KMS-11 (cell line): ENCODE data around the gene LYRM9.
"Not testable (repeated sequence)": the region's sequence is repeated elsewhere in the genome, so short reads cannot be mapped to it uniquely, and the experiment has no call there.

Source experiments
- H2AFZ ChIP-seq: fragments of 200-600 bp; sonication (generic); 2 replicates; pipeline ENCODE4 v1.6.1; 2016; ENCODE audit warnings: antibody characterized with exemption, mixed run types, low read depth
- H3K27ac ChIP-seq: fragments of 200-600 bp; sonication (generic); 2 replicates; pipeline ENCODE4 v1.6.1; 2016; ENCODE audit warnings: mild to moderate bottlenecking, mixed run types
- H3K27me3 ChIP-seq: fragments of 200-600 bp; sonication (generic); 2 replicates; pipeline ENCODE4 v1.6.1; 2017; ENCODE audit warnings: mild to moderate bottlenecking, low read depth, mixed run types, moderate library complexity; ENCODE audit not compliant: insufficient read depth
- H3K36me3 ChIP-seq: fragments of 200-600 bp; sonication (generic); 2 replicates; pipeline ENCODE4 v1.6.1; 2017; ENCODE audit warnings: mild to moderate bottlenecking, mixed run types; ENCODE audit not compliant: insufficient read depth
- H3K4me1 ChIP-seq: fragments of 200-600 bp; sonication (generic); 2 replicates; pipeline ENCODE4 v1.6.1; 2016; ENCODE audit warnings: mild to moderate bottlenecking, low read depth, mixed run types; ENCODE audit not compliant: poor library complexity, severe bottlenecking
- H3K4me2 ChIP-seq: fragments of 200-600 bp; sonication (generic); 2 replicates; pipeline ENCODE4 v1.7.0; 2016; ENCODE audit warnings: mild to moderate bottlenecking, mixed run types
- H3K4me3 ChIP-seq: fragments of 200-600 bp; sonication (generic); IDR thresholded peaks from 2 replicates; pipeline ENCODE4 v1.6.1; 2017; ENCODE audit warnings: low read depth, low read length, mixed read lengths; ENCODE audit not compliant: insufficient read depth
- H3K79me2 ChIP-seq: fragments of 200-600 bp; sonication (generic); 2 replicates; pipeline ENCODE4 v1.6.1; 2016; ENCODE audit warnings: low read depth, mixed run types; ENCODE audit not compliant: insufficient read depth
- H3K9ac ChIP-seq: fragments of 200-600 bp; sonication (generic); 2 replicates; pipeline ENCODE4 v1.6.1; 2016; ENCODE audit warnings: mild to moderate bottlenecking, mixed run types
- H4K20me1 ChIP-seq: fragments of 200-600 bp; sonication (generic); 2 replicates; pipeline ENCODE4 v1.6.1; 2016; ENCODE audit warnings: mild to moderate bottlenecking, mixed run types; ENCODE audit not compliant: insufficient read depth
- CTCF ChIP-seq: fragments of 200-600 bp; sonication (generic); conservative IDR thresholded peaks from 2 replicates; pipeline ENCODE4 v1.6.1; 2017; ENCODE audit warnings: low read depth, mild to moderate bottlenecking, antibody characterized with exemption, low read length, moderate library complexity, mixed read lengths

LYRM9 gene

DNA sequence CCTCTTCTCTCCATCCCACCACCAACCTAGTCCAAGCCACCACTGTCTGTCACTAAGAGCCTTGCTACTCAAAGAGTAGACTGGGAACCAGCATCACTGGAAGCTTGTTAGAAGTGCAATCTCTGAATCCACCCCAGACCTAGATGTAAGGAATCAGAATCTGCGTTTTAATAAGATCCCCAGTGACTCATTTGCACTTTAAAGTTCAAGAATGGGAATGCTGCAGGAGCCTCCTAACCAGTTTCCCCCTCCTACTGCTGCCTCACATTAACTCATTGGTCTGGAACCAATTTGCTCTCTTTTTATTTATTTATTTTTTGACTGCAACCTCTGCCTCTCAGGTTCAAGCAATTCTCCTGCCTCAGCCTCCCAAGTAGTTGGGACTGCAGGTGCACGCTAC is 19.8 kb upstream of the LYRM9 start:
- Histone ChIP-seq H3K4me2 (no peak overlapping the region), H3K36me3 (no peaks in the 10 kb centered on the region), H2AFZ (no peak overlapping the region), H3K27me3 (no peaks in the 10 kb centered on the region), H3K79me2 (no peaks in the 10 kb centered on the region), H3K4me1 (no peaks in the 10 kb centered on the region), H3K9ac (no peak overlapping the region), H3K27ac (no peak overlapping the region), H4K20me1 (no peaks in the 10 kb centered on the region), H3K4me3 (no peak overlapping the region)
- no peak for TF ChIP-seq CTCF

DNA sequence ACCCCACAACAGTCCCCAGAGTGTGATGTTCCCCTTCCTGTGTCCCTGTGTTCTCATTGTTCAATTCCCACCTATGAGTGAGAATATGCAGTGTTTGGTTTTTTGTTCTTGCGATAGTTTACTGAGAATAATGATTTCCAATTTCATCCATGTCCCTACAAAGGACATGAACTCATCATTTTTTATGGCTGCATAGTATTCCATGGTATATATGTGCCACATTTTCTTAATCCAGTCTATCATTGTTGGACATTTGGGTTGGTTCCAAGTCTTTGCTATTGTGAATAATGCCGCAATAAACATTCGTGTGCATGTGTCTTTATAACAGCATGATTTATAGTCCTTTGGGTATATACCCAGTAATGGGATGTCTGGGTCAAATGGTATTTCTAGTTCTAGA is 19.1 kb upstream of the LYRM9 start:
- H3K4me2 ChIP-seq, H3K79me2 ChIP-seq, H3K4me3 ChIP-seq, H3K36me3 ChIP-seq, H3K27ac ChIP-seq, H3K9ac ChIP-seq, H2AFZ ChIP-seq, H4K20me1 ChIP-seq, H3K4me1 ChIP-seq, H3K27me3 ChIP-seq: not testable (repeated sequence)

DNA sequence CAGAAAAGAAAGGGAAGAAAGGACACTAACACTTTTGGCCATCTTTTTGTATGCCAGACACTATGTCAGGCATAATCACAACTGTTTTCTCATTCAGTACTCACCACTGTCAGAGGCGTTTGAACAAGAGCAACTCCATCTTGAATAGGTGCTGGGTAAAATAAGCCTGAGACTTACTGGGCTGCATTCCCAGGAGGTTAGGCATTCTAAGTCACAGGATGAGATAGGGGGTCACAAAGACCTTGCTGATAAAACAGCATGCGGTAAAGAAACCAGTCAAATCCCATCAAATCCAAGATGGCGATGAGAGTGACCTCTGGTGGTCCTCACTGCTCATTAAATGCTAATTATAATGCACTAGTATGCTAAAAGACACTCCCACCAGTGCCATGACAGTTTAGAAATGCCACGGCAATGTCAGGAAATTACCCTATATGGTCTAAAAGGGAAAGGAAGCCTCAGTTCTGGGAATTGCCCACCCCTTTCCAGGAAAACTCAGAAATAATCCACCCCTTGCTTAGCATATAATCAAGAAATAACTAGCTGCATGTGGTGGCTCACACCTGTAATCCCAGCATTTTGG is 14.9 kb upstream of the LYRM9 start:
- Histone ChIP-seq H3K27ac (no peak overlapping the region), H3K4me2 (no peak overlapping the region), H3K27me3 (no peaks in the 10 kb centered on the region), H3K4me3 (no peak overlapping the region), H4K20me1 (no peaks in the 10 kb centered on the region), H3K9ac (no peak overlapping the region), H3K79me2 (no peaks in the 10 kb centered on the region), H3K36me3 (no peaks in the 10 kb centered on the region), H2AFZ (no peak overlapping the region), H3K4me1 (no peaks in the 10 kb centered on the region)
- 0 out of 2 replicates have a peak, but pooled peaks have one; percentile 13 for TF ChIP-seq CTCF

DNA sequence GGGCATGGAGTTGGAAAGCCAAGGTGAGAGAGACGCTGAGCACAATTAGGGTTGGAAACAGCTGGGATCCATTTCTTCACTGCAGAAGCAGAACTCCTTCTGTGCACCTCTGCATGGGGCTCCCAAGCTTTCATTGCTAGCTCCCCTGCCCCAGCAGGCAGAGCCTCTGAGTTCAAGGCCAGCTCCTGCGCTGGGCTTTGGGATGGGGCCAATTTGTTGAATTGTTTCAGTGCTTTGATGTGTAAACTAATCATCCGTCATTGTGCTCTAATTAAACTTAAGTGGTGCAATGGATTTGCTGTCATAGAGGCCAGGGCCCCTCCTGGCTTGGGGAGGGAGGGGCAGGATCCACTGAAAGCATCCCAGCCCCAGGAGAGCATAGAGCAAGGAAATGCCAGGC is 13.5 kb upstream of the LYRM9 start:
- no peaks in the 10 kb centered on the region for H3K36me3 ChIP-seq
- H4K20me1 ChIP-seq: no peaks in the 10 kb centered on the region
- no peak overlapping the region for H2AFZ ChIP-seq
- no peaks in the 10 kb centered on the region for H3K27me3 ChIP-seq
- no peak overlapping the region for H3K4me2 ChIP-seq
- TF ChIP-seq CTCF: no peak
- no peaks in the 10 kb centered on the region for H3K79me2 ChIP-seq
- H3K9ac ChIP-seq: no peak overlapping the region
- H3K4me1 ChIP-seq: no peaks in the 10 kb centered on the region
- H3K27ac ChIP-seq: no peak overlapping the region
- no peak overlapping the region for H3K4me3 ChIP-seq

GRCh38 chr17:27906226-27906580 is 13.0 kb upstream of the LYRM9 start:
- TF ChIP-seq CTCF: no peak
- H3K4me2 ChIP-seq: no peak overlapping the region
- no peaks in the 10 kb centered on the region for H3K4me1 ChIP-seq
- H3K27me3 ChIP-seq: no peaks in the 10 kb centered on the region
- H4K20me1 ChIP-seq: no peaks in the 10 kb centered on the region
- no peak overlapping the region for H3K27ac ChIP-seq
- H3K79me2 ChIP-seq: no peaks in the 10 kb centered on the region
- H3K4me3 ChIP-seq: no peak overlapping the region
- no peaks in the 10 kb centered on the region for H3K36me3 ChIP-seq
- no peak overlapping the region for H3K9ac ChIP-seq
- H2AFZ ChIP-seq: no peak overlapping the region
